Measurements from ENCODE around the gene ARAP2.

The ARAP2 gene, protein sequence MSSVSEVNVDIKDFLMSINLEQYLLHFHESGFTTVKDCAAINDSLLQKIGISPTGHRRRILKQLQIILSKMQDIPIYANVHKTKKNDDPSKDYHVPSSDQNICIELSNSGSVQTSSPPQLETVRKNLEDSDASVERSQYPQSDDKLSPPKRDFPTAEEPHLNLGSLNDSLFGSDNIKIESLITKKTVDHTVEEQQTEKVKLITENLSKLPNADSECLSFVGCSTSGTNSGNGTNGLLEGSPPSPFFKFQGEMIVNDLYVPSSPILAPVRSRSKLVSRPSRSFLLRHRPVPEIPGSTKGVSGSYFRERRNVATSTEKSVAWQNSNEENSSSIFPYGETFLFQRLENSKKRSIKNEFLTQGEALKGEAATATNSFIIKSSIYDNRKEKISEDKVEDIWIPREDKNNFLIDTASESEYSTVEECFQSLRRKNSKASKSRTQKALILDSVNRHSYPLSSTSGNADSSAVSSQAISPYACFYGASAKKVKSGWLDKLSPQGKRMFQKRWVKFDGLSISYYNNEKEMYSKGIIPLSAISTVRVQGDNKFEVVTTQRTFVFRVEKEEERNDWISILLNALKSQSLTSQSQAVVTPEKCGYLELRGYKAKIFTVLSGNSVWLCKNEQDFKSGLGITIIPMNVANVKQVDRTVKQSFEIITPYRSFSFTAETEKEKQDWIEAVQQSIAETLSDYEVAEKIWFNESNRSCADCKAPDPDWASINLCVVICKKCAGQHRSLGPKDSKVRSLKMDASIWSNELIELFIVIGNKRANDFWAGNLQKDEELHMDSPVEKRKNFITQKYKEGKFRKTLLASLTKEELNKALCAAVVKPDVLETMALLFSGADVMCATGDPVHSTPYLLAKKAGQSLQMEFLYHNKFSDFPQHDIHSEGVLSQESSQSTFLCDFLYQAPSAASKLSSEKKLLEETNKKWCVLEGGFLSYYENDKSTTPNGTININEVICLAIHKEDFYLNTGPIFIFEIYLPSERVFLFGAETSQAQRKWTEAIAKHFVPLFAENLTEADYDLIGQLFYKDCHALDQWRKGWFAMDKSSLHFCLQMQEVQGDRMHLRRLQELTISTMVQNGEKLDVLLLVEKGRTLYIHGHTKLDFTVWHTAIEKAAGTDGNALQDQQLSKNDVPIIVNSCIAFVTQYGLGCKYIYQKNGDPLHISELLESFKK (N-terminal part only)

DNA sequence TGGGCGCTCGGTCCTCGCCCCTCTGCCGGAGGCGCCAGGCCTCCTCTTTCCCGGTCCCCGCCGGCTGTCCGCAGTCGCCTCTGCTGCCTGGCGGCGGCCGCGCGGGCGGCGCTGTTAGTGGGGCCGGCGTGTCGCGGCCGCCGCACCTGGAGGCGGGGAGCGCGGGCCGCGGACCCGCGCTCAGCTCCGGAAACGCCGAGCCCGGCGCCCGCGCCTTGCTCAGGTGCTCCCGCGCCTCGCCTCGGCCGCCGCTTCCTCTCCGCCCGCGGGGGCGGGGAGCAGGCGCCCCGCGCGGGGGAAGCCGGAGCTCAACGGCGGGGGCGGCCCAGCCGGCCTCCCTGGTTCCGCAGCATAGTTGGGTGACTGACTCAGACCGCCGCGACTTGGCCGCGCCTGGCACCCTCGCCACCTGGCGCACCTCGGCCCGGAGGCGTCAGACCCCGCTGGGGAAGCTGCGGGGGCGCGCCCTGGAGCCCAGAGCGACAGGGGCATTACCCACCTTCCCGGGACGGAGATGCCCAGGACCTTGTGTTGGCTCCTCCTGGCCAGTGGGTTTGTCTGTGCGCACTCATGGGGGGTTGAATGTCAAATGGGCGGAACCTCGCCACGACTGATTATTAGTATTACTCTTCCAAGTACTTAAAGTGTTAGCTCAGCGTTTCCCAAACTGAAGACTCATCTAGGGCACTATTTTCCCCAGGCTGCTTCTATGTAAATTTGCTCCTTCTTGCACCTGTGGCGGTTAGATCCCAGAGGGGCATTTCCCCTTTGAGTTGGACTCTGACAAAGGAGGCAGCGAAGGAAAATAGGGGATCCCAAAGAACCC lies at the start of gene ARAP2:
TSS of gene ARAP2 (minus strand) at position 258 of the 826 bp plus-strand sequence. CDS start 15,028 bp downstream, outside the sequence.
- DNase-seq: peak; percentile 3 to 9

DNA sequence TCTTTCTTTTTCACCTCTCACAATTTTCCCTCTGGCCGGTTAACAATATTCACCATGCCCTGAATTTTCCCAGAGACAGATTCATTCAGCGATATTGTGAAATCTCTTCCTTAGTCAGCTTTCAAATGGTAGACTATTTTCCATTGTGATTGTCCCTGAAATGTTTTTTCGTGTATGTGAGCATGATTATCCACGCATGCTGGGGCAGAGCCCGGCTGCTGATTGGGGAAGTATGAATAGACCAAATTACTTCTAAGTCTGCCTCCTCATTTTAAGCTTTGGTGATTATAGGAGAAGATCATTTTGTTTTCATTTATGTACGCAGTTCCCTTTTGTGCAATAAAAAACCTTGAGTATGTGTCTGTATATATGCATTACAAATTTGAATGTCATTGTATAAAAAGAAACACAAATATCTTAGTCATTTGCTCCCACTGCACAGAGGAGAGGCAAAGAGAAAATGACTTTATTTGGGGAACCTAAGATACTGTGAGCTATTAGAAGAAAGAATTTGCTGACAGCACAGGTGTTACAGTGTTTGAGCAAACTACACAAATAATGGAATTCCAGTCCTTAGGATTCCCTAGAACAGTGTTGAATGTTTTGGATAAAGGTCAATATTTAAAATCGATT lies 48.4 kb upstream of the ARAP2 start:
- no peak for DNase-seq

DNA sequence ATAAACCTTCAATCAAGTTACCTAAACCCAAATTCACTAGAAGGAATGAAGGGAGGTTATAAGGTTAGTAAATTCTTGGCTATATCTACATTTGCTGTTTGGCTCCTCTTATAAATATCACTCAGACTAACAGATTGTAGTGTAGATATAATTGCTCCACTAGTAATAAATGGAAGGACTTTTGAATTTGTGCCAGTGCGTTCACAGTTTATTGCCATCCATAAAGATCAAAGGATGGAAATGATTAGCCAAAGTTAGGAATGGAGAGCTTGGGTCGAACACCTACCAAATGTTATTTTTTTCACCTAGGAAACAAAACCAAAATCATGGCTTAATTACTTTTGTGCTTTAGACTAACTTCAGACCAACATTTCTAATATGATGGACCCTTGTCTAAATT lies 46.3 kb upstream of the ARAP2 start:
- DNase-seq: no peak

DNA sequence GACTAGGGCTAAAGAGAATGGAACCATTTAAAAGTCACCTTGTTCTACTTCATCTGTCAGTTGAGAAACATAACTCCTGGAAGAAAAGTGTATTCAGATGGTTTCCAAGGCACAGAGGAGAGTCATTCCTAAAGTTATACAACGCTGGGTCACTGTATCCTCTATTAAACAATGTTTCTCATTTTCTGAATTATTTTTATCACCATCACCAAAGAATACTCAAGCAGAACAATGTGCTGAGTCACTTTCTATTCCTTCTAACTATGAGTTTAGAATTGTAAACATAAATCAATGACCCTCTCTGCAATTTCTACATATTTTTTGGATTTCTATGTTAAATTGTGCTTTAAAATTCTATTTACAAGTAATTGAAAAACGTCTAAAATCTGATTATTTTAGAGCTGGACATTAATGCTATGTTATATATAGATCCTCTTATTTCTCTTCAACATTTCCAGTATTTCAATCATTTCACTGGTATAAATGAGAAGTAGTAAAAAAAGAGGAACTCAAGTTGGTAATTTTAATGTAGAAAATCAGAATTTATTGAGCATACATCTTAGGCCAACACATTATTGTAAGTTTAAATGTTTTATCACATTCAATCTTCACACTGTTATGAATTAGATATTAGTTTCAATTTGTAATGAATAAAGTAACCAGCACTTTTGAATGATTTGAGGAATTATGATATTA lies 44.6 kb upstream of the ARAP2 start:
- no peak for DNase-seq

DNA sequence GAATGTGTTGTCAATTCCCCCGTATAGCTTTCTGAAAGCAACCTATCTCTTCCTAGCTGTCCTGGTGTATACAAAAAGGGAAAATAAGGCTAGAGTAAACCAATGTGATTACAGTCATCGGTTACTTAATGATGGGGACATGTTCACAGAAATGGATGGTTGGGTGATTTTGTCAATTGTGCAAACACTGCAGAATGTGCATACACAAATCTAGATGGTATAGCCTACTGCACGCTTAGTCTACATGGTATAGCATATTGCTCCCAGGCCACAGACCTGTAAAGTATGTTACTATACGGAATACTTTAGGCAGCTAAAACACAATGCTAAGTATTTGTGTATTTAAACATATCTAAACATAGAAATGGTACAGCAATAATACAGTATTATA lies 42.2 kb upstream of the ARAP2 start:
- DNase-seq: no peak

DNA sequence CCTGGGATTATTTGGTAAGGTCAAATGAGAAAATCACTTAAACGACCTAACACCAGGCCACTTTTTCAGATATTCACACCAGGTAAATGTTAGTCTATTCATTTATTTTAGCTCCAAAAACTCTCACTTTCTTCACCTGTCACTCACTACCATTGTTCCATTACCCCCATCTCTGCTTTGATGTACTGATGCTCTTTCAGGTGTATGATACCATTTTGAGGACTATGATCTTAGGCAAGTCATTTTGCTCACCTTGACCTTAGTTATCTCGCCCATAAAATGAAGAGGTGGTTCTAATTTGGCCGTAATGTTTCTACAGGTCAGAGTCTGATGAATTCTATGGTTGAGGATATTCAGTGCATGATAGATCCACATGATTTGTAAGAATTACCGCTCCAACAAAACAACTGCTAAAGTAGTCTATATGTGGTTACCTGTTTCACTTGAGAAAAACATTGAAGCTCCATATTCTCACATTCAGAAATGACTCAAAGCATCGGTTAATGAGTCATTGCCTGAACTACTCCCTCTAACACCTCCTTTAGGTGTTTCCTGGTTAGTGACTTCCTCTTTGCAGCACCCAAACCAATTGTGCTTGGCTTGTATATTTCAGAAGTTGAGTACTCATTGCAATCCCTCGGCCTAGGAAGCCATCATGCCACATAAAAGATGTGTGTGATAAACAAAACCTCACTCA lies 41.6 kb upstream of the ARAP2 start:
- no peak for DNase-seq

DNA sequence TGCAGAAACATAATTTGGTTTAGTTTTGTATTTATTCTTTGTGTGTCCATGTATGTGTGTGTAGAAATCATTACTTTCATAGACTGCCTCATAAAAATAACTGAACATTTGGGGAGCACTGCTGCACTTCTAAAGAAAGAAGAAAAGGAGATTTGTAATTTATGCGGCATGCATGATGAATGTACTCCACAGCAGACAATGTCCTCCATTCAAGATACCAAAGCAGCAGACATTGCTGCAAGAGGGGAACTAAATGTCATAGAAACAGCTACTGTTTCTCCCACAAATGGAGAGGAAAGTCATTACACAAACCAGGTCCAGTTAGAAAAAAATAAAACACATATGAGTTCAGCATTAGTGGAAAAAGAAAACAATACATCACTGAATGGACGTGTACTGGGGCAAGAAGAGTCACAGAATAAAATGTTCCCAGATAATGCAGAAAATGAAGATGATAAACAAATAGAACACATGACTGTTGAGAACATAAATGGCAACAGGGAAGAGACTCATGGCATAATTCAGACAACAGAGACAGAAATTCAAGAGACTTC lies 39.7 kb upstream of the ARAP2 start:
- no peak for DNase-seq

DNA sequence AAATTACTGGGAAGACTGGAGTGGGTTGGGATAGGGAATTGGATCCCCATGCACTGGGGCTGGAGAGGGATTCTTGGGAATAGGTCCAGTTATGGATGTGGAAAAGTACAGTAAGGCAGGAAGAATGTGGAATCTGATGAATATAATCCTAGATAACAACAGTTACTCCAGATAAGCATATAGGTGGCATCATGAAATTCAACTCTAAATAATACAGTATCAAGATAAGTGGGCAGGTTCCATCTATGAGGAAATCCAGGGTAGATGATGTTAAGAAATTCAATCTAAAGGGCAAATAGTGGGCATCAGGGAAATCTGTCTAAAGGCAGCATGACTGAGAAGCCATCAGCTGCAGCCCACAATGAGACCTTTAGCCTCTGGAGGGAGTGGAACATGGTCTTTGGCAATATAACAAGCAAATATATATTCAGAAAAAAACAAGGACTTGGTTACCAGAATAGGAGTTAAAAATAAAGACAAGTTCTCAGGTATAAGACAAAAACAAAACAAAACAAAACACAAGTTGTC lies 38.3 kb upstream of the ARAP2 start:
- DNase-seq: no peak

DNA sequence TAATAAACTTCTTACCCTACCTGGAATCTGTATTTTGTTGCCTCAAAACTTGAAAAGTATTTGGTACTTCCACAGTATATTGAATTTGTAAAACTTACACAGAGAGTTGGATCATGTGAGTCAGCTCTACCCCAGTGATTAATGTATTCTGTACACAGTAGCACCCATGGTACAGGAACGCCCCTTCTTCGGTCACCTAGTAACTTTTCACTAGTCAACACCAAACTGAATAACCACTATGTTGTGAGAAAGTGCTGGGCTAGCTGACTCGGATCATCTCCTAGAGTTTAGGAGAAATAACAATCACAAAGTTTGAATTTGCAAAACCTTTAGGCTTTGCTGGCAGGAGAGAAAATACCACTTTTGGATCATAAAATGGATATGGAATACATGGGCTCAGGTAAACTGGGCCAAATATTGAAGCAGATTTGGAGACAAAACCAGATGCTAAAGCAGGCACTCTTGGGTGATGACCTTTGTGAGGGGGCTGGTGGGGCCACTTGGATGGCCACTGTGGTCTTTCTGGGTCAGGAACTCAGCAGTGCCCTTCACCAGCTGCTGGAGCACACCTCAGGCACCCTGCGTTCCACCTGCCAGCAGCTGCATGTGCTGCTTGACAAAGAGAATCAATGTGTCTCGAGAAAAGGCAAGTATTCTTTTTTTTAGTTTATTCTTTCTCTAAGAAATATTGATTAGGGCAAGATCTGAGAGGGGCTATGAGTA lies 37.2 kb upstream of the ARAP2 start, which contains the start of gene DTHD1:
TSS of gene DTHD1 (plus strand) at position 233 of the 723 bp plus-strand sequence. CDS start at position 376, 143 bp downstream.
- DNase-seq: no peak

DNA sequence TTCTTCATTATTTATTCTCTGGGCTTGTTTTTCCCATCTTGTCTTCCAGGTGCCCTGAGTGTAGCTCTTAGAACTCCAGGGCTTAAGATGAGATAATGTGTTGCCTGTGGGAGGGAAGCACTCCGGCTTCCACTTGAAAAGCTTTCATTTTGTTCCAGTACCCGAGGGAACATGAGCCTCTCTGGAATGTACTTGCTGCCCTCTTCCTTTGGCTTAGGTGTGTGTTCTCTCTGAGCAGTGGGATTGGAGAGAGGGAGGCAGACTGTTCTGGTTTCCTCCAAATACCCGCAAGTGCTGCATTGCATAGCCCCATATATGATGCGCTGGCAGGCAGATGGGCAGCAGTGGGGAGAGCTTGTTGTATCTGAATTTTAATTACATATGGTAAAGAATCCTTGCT lies 36.2 kb upstream of the ARAP2 start:
- DNase-seq: no peak

DNA sequence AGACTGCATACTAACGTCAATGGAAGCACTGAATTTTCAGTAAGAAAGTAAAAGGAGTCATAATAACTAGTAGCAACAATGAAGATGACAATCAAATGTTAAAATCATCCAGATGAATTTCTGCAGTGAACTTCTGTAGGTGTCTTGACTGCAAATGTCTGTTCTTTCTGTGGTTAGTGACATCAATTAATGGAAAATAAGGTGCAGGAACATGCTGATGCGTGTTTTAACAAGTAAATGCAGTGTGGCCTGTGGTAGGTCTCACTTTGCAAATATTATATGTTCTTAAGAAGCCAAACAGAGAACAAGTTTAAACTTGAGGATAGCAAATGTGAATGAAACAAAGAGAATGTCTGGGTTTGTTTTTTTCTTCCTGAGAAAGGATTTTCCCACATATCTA lies 34.5 kb upstream of the ARAP2 start:
- no peak for DNase-seq

DNA sequence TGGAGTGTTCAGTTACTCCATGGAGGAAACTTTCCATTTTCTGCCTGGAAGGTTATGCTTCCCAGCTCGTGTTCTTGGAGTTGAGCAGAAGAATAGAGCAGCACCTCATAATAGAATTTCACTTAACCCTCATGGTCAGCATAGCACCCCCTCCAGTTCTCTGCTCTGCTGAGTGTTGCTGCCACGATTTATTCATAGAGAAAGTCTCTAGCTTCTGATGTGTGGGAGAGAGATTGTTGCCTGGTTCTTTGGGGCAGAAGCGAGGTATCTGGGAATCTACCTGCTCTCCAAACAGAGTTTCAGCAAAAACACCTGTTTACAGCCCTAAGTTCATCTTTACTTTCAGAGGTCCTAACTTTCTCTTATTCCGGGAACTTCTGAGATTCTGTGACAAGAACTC lies 33.2 kb upstream of the ARAP2 start:
- no peak for DNase-seq

DNA sequence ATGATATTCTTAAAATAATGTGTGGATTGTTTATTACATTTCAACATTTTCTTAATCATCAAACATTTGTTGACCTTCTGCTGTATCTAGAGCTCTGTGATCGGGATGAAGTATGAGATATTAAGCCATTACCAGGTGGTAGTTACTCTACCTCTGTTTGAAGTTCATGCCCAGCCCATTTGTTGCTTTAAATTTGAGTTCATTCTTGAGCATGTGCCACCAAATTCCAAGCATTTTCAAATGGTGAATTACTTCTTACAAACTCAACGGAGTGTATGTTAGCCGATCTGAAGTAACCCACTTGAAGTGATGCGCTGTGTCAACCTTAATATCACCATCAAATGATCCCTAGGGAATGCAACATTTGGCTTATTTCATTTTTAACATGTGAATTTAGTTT lies 29.8 kb upstream of the ARAP2 start:
- no peak for DNase-seq

DNA sequence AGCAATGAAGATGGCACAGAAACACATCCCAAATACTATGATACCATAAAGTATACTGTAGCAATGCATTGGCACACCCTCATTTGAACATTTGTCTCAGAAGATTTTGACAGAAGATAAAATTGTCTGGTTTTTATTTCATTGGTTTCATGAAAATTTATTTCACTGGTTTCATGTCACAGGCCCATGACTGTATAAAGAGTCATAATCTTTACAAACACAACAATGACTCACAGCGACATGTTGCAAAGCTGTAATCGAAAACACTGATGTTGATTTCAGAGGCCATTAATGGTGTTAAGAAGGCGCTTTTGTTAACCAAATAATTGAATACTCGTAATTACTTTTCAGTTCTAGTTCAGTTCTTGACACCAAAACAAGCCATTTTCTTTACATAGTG lies 29.0 kb upstream of the ARAP2 start:
- DNase-seq: no peak

DNA sequence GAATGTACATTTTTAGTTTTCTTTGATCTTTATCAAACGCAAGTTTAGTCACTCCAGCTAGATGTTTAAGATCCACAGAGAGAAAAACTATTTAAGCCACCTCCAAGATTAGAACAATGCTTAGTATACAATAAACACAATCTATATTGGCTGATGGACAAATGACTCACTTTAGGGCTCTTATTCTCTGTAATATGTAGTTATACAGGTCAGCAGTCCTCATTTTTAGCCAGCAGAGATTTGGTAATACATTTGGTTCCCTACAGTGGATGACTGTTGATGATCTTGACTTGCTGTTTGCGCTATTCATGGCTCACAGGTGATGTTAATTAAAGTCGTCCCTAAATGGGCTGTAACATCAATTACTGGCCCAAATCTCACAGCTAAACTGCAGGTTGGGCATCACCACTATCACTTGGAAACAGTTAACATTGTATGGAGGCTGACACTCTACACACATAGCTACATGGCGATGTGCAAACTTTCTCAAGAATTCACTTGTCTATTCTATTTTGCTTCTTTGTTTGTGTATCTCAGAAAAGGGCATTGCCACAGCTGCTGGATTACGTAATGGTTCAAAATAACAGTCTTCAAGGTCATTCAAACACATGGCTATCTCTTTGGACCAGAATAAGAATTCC lies 25.3 kb upstream of the ARAP2 start:
- DNase-seq: no peak

DNA sequence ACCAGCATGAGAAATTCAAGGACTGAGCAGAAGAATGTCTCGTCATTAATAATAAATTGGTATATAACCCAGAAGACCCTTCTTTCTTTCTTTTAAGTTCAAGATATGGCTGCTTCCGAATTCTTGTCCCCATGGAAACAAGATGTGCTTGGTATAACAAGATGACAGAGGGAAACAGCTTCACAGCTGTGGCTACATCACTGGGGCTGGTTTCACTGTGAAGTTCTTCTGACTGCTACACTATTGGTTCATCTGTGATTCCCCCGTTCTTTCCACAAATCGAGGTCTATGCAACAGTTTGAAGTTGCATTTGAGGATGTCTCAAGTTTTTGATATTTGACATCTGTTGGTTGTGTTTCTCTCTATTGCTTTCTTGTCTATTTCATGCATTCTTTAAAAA lies 24.8 kb upstream of the ARAP2 start:
- no peak for DNase-seq

DNA sequence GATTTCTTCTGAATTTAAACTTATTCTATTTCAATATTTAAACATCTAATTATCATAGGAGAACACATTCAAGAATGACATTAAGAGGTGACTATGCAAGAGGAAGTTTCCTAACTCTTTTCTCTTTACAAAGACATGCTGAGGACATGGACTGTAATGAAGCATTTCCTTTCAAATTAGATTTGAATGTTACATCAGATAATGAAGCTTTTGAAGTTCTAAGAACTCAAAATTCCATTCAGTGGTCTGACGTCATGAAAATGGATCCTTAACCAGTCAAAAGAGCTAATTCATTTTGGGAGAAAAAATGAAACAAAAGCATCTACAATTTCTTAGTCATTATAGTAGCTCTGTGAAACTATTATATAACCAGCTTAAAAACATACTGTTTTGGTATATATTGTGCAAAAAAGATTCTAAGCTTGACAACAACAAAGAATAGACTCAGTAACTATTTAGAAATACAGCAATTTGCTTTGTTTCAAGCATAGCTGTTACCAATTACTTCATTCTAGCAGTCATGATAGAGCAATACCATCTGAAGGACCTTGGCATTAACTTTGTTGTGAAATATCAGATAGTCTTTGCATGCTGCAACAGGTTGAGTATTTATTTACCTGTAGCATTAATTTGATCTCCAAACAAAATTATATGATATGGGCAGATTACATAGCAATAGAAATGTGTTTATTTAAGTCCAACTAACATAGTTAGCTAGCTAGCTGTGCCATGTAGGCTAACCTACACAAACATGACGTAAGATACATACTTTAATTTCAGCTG lies 23.4 kb upstream of the ARAP2 start:
- no peak for DNase-seq
